Activated naive CD4-positive, alpha-beta T cell (primary cell): ENCODE data around the gene HS6ST3.

Source experiments
- DNase-seq, 4 experiments: peaks; one replicate each; lab custom pipeline; 2025; lab: John Stamatoyannopoulos, UW

The HS6ST3 gene

DNA sequence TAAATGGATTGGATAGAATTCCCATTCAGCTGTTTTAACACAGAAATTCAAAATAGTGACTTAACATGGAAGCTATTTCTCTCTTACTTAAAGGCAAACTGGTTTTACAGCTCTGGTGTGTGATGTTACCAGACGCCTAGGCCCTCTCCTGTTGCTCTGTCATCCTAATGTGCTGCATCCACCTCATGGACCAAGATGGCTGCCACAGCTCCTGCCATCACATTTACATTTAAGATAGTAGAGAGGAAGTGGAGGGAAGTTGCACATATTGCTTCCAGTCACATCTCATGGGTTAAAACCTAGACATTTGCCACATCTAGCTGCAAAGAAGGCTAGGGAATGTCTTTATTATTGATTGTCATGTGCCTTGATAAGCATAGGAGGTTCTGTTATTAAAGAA lies 746.8 kb downstream of the HS6ST3 start:
- DNase-seq: no peak

DNA sequence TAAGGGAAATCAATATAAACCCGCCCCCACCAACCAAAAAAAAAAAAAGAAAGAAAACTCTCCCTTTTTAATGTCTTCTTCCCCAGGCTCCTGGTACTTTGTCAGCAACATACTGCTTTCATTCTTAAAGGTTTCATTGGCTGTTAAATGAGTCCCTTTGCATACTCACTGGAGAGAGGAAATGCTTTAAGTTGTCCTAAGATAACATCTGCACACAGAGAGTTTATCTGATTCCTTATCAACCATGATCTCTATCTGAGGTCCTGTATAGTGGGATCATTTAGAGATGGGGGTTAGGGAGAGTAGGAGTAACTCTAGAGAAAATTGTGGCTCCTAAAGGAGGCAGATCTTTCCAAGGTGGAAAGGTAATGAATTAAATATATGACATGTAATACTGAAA lies 747.9 kb downstream of the HS6ST3 start:
- no peak for DNase-seq

- DNase-seq: no peak
Measured at GRCh38 chr13:96844195-96844594, 754.3 kb downstream of the HS6ST3 start.

DNA sequence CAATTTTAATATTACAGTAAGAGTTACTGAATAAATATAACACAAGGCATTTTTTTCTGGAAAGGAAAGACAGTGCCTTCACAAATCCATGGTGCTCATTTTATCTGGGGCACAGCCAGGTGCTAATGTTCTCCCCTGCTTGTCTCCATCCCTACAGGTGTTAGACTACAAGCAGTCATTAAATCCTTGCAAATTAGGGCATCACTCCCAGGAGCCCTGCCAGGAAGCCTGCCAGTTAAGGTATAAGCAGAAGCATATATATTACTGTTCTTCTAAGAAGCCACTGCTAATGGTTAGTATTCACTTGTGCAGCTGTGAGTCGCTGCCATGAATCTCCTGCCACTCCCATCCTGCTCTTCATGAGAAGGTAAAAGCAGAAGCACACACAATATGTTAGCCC lies 754.7 kb downstream of the HS6ST3 start:
- no peak for DNase-seq

DNA sequence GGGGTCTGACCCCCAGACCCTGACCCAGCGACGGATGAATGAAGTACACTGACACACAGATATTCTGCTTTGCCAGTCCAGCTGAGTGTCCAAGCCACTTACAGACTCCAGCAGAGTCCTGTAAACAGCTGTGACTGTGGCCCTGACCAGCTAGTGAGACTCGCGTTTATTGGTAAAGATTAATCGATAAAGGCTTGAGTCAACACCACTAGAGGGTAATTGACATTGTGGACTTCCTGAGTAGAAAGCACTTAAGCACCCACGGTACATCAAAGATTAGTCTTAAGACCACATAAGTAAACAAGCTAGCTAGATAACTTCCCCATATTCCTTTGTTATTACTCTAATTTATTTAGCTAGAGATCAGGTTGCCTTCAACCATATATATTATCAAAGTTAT lies 758.4 kb downstream of the HS6ST3 start:
- DNase-seq: no peak

GRCh38 chr13:96849091-96849490 lies 759.2 kb downstream of the HS6ST3 start:
- DNase-seq: no peak

- no peak for DNase-seq
Measured at GRCh38 chr13:96850538-96851145, 760.7 kb downstream of the HS6ST3 start.

DNA sequence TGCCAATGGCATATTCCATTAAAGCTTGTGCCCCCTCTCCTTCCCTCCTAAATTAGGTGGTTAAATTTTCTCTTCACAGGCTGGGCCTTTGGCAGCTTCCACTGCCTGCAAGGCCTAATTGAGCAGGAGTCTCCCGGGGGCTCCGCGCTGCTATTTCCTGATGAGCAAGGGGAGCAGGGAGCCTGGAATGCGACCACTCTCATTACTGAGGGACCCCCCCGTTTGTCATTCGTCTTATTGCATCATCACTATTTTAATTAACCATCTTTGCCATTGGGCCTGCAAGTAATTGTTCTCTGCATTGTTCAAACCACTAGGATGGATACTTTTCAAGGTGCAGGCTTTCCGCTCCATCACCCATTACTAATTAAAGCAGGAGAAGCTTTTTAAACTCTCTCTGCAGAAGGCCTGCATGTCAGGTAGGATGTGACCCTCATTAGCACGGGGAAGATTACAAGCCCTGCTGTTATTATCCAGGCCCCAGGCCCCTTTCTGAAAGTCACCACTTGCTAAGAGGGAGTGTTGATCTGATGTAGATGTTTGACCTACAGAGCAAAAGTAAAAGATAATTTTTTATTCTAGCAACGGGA lies 762.0 kb downstream of the HS6ST3 start:
- DNase-seq: no peak

DNA sequence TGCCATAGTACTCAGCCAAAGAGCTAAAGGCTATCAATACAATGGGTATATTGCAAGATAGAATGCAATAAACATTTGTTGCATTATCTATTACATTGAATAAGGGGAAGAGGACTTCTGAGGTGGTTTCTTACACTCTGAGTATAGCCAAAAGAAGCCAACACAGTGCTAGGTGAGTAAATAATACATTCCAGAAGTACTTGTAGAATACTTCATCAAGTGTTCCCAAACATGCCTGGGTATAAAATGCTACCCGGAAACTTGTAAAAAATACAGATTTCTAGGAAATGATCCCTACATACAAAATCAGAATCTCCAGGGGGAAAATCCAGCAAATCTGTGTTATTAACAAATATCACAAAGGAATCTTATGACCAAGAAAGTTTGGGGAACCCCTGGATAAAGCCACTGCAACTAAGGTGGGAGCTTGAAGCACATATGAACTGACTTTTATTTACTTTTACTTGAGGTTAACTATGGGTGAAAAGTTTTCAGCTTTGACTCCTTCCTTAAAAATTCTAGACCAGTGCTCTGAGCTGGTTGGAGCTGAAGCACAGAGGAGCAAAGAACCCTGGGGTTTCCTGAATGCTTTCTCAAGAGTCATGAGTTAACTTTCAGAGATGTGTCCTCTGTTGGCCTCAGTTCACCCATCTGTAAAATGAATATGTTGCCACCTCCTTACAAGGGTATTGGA lies 768.4 kb downstream of the HS6ST3 start:
- DNase-seq: no peak

DNA sequence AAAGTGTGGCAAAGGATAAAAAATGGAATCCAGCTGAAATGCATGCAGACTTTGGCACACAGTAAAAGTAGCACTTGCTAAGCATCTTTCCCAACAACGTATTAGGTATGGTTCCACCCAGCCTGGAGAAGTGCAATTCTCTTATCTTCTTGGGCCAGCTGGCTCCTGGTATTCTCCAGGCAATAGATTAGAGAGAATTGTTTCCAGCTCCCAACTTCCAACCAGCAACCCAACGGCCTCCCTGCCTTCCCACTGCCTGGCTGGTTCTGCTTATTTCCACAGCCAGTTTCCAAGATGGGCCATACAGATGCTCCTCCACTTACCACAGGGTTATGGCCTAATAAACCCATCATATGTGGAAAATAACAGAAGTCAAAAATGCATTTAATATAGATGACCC lies 771.0 kb downstream of the HS6ST3 start:
- DNase-seq: no peak

GRCh38 chr13:96862093-96862492 lies 772.2 kb downstream of the HS6ST3 start:
- no peak for DNase-seq

DNA sequence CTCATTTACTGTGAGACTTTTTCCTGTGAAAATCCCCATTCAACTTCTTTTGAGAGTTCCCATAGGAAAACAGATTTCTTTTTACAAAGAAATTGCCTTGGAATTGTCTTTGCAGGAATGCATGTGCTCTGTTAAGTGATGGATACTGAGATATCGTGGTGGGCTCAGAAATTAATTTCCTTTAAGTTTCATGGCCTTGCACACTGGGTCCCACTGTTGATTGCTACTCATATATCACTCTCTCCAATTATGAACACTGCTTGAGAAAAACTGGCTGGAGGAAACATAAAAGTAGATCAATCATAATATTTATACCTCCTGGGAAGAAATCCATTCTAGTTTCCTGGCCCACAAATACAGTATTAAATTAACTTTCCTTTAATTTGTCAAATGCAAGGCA lies 773.1 kb downstream of the HS6ST3 start:
- DNase-seq: no peak

DNA sequence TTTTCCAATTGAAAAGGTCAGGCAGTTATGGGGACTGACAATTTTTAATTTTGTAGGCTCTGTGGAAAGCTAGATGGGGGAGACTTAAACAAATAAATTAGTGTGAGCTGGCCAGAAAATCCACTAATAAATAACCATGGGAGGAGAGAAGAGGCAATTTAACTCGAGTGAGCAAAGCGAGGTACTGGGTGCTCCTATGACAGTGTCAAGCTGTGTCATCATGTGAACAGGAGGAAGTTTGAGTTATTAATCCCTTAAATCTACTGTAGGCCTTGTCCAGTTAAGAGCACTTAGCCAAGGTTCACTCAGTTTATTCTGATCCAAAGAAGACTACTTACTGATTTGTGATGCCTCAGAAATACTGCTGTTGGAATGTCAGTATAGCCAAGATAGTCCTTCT lies 781.6 kb downstream of the HS6ST3 start:
- no peak for DNase-seq

DNA sequence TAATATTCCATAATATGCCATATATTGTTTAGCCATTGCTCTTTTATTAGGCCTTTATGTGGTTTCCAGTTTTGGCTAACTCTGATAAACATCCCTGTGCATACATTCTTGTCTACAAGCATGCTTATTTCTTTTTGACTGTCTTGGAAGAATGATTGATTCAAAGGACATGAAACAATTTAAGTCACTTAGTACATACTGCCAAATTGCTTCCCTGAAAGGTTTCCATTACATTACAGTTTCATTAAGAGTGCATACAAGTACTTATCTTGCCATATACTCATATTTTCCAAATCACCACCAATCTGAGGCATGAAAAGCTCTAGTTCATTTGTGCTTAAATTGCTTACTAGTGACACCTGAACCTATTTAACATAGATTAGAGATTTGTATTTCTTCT lies 790.5 kb downstream of the HS6ST3 start:
- DNase-seq: no peak
